Activated CD4-positive, alpha-beta T cell treated with anti-CD3 and anti-CD28 coated beads for 4 hours (primary cell): ENCODE data around the gene NFIX.
A peak's percentile ranks its signal among the peaks of the same experiment; 100 is the strongest.
"Not testable (repeated sequence)": the region's sequence is repeated elsewhere in the genome, so short reads cannot be mapped to it uniquely, and the experiment has no call there.

ENCODE experiments used
- DNase-seq, 2 donors: peaks; one replicate each; pipeline ENCODE4 v3.0.0-alpha.2; 2020

NFIX gene

DNA sequence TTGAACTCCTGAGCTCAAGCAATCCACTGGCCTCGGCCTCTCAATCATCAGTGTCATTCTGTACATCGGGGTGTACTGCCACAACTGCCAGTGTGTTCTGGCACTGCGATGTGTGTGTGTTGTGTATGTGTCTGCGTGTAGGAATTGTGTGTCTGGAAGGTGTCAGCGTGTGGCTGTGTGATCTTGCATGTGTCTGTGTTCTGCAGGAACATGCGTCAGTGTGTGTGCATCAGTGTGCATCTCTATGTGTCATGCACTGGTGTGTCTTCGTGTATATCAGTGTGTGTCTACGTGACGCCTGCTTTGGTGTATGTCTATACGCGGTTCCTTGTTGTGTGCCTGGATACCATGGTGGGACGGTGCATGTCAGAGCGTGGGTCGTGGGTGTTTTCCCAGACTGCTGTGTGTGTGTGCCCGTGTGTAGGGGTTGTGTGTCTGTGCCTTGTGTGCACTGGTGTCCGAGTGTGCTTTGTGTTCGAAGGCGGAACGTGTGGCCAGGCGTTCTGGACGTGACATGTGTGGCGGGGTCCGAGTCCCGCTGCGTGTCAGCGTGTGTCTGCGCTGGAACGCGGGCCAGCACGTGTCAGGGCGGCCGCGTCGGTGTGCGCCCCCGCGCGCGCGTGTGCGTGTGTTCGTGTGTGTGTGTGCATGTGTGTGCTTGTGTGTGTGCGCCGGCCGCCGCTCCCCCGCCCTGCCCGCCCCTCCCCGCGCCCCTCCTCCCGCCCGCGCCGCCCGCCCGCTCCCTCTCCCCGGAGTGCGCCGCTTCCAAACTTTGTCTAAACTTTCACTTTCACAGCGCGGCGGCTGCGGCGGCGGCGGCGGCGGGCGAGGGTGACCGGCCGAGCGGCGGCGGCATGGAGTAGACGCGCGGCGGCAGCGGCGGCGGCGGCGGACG, at the start of gene NFIX:
NFIX (plus strand) TSS at position 775 of the 895 bp plus-strand sequence. CDS start 363 bp downstream, outside the sequence.
- peak; percentile 69 to 71 for DNase-seq

DNA sequence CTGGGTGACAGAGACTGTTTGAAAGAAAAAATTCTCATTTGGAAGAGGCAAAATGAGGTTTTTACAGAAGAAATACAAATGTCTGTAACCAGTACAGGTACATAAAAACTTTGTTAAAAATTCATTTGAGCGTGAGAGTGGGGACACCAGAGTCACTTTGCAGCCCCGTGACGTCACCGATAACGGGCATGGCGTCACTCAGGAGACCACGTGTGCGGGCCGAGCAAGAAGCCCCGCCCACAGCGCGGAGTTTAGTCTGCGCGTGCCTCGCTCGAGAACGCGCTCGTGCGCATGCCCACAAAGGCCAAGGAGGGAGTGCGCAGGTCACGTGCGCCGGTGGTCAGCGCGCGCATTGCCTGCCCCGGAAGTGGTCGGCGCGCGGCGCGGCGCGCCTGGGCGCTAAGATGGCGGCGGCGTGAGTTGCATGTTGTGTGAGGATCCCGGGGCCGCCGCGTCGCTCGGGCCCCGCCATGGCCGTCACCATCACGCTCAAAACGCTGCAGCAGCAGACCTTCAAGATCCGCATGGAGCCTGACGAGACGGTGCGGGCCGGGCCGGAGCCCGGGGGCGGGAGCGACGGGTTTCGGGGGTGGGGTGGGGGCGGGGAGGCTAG, 49.7 kb upstream of the NFIX start, which contains the start of gene RAD23A:
RAD23A (plus strand) TSS at position 384 of the 613 bp plus-strand sequence; CDS start at position 471, 87 bp downstream.
- DNase-seq, result peak; percentile 99

DNA sequence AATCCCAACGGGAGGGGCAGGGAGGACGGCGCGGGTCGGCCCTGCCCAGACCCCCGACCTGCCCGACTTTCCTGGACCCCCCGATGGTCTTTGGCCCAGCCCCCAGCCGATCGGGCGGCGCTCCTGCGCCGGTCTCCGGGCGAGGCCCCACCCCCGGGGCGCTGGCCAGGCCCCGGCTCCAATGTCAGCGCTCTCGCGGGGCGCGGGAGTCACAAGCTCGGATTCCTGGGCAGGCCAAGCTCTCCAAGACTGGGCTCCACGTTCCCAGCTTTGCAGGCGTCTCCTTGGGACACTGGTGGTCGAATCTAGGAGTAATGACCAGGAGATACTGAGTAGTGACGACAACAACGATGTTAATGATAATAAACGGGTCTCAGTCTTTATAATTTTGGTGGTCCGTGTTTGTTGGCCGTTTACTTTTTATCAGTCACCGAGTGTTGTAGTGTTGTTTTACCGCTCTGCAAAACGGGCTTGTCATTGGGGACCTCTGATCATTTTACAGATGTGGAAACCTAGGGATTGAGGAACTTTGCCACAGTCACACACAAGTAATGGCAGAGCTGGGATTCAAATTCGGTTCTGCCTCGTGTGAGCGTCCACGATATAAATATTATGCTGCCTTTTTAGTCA, 49.1 kb upstream of the NFIX start:
- DNase-seq, result peak; percentile 36 to 53

DNA sequence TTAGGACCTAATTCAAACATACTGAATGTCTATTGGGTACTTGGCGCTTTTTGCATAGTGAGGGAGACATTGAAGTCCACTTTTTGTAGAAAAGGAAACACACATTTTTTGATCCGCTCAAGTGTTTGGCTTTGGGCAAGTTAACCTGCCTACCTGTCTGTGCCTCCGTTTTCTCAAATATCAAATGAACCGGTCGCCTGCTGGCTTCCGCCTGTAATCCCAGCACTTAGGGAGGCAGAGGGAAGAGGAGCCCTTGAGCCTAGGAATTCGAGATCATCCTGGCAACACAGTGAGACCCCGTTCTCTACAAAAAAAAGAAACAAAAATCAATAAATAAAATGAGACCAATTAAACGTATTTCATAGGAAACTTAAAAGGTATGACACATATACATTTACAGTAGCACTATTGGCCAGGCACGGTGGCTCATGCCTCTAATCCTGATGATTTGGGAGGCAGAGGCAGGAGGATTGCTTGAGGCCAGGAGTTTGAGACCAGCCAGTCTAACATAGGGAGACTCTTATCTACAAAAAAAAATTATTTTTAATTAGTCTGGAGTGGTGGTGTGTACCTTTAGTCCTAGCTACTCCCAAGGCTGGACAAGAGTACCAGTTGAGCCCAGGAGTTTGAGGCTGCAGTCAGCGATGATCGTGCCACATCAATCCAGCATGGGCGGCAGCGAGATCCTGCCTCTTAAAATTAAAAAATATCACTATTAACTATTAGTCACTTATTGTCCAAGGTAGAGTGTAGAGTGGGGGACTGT, 48.4 kb upstream of the NFIX start:
- no peak for DNase-seq

DNA sequence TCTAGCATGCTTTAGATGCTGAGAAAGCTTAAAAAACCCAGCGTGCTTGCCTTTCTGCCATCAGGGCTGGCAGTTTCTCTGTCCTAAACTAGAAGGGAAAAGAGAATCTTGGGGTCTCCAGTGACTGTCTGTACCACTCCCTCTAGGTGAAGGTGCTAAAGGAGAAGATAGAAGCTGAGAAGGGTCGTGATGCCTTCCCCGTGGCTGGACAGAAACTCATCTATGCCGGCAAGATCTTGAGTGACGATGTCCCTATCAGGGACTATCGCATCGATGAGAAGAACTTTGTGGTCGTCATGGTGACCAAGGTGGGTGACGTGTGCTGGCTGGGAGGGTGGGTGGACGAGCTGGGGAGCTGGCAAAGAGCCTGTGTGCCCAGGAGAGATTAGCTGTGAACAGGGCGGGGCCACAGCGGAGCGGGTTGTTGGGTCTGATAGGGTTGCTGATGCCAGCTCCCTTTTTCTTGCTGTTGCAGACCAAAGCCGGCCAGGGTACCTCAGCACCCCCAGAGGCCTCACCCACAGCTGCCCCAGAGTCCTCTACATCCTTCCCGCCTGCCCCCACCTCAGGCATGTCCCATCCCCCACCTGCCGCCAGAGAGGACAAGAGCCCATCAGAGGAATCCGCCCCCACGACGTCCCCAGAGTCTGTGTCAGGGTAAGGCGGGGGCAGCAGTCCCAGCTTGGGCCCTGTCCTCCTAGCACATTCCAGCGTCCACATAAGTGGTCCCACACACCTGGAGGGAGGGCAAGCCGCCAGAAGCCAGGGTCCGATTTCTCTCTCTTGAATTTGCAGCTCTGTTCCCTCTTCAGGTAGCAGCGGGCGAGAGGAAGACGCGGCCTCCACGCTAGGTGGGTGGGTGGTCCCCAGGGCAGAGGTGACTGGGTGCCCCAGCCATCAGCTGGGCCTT, 47.3 kb upstream of the NFIX start:
- DNase-seq, result no peak

DNA sequence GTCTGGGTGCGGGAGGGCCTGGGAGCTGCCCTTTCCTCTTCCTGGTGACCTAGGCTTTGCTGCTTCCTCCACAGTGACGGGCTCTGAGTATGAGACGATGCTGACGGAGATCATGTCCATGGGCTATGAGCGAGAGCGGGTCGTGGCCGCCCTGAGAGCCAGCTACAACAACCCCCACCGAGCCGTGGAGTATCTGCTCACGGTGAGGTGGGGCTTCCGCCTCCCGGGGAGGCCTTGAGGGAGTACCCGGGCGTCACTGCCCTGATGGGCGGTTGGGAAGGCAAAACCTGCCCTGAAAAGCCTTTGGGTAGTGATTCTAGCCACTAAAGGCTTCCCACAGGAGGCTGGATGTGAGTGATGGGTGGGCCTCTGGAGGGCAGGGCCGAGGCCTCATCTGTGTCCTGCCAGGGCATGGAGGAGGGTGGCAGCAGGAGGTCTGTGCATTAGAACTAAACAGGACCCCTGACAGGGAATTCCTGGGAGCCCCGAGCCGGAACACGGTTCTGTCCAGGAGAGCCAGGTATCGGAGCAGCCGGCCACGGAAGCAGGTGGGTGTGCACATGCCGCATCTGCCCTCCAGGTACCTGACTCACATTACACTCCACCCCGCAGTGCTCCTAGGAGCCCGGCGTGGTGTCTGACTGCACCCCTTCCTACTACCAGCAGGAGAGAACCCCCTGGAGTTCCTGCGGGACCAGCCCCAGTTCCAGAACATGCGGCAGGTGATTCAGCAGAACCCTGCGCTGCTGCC, 46.5 kb upstream of the NFIX start:
- no peak for DNase-seq

DNA sequence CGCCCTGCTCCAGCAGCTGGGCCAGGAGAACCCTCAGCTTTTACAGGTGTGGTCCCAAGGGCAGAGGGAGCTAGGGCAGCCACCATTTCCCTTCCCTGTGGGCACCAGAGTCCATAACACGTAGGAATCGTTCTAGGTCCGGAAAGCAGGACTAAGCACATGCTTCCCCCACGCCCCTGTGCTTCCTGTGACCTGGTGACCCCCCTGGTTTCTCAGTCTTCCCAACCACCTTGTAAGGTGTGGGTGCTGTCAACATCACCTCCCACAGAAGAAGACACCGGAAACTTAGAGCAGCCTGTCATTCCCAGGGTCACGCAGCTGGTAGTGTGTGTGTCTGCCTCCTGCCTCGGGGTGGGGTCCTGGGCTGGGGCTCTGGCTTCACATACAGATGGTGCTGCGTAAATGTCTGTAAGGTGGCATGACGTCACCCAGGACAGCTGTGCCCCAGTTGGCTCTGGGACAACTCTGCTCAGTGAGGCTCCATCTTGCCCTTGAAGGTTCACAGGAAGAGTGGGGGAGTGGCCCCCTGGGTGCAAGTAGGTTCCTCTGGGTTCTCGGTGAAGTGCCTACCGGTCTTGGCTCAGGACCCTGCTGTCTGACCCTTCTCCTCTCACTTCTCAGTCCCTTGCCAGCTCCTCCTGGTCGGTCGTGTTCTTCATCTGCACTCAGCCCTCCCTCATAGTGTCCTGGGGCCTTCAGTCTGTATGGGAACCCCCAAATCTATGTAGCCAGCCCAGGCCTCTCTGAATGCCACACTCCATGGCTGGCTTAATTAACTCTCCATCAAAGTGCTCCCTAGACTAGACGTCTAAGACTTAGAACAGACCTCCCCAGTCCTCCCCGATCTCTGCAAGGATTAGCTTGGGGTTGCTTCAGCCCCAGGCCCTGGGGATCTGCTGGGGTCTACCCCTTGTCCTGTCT, 45.7 kb upstream of the NFIX start:
- no peak for DNase-seq

DNA sequence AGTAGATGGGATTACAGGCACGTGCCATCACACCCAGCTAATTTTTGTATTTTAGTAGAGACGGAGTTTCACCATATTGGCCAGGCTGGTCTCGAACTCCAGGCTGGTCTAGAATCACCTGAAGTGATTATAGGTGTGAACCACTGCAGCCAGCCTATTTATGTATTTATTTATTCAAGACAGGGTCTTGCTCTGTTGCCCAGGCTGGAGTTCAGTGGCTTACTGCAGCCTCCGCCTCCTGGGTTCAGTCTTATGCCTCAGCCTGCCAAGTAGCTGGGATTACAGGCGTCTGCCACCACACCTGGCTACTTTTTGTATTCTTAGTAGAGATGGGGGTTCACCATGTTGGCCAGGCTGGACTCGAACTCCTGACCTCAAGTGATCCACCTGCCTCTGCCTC, 43.2 kb upstream of the NFIX start:
- not testable (repeated sequence) for DNase-seq

DNA sequence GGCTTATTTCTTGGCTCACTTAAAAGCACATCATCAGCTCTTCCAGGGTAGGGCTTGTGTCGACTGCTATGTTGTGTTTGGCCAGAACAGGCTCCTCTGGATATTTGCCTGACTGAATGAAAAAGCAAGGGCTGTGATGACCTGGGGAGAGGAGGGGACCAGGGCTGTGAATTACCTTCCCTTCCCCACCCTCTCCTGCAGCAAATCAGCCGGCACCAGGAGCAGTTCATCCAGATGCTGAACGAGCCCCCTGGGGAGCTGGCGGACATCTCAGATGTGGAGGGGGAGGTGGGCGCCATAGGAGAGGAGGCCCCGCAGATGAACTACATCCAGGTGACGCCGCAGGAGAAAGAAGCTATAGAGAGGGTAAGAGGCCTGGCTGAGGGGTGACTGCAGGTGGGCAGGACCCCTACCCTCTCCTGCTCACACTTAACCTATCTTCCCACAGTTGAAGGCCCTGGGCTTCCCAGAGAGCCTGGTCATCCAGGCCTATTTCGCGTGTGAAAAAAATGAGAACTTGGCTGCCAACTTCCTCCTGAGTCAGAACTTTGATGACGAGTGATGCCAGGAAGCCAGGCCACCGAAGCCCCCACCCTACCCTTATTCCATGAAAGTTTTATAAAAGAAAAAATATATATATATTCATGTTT, 42.7 kb upstream of the NFIX start:
- DNase-seq, result no peak

DNA sequence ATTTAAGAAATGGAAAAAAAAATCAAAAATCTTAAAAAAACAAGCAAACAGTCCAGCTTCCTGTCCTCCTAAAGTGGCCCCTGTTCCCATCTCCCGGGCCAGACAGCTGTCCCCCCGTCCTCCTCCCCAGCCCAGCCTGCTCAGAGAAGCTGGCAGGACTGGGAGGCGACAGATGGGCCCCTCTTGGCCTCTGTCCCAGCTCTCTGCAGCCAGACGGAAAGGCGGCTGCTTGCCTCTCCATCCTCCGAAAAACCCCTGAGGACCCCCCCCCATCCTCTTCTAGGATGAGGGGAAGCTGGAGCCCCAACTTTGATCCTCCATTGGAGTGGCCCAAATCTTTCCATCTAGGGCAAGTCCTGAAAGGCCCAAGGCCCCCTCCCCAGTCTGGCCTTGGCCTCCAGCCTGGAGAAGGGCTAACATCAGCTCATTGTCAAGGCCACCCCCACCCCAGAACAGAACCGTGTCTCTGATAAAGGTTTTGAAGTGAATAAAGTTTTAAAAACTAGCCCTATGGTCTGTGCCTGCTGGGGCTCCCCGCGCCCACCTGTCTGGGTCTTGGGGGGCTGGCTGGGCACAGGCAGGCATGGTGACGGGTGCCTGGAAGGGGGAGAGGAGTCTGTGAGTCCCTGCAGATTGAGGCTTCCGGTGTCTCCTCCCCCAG, 42.0 kb upstream of the NFIX start:
- DNase-seq, result no peak

DNA sequence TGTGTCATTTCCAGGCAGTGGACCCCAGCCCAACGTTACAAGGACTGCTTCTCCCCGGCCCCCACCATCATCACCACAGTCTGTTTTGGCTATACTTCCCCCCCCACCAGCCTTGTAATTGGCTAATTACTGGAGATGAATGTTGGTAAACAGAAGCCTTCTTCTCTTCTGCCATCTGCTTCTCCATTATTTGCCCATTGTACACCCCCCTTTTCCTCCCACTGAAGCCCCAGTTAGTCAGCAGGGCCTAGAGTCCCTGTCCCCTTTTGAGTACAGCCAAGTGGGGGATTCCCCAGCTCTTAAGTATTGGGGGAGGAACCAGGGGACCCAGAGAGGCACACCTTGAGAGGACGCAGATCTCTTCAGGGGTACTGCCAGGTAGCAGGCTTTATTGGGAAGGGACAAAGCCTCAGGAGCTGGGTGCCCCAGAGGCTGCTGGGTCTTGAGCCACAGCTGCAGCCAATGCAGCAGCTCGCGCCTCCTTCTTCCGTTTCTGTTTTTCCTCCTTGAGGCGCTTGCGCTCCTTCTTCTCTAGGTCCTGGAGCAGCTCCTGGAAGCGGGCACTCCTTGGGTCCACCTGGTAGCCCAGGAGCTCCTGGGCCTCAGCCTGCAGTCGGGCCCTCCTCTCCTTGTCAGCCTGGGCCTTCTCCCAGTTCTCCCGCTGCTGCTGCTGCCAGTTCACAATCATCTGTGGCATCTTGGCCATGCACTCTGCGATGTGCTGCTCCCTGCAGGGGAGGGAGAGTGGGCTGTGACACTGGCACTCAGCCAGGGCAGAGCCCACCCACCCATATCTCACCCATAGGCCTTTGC, 41.3 kb upstream of the NFIX start:
- no peak for DNase-seq

DNA sequence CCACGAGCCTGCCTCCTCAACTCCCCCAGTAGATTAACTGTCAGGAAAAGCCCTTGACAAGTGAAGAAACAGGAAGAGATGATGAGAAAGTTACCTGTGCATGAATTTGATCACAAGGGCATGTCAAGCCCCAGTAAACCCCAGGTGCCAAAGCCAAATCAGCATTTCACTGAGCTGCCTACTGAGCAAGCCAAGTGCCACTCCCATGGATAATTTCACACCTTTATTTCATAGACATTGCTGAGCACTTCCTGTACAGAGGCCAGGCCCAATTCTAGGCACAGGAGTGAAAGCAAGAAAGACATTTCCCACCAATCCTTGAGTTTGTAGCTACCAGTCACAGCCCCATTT, 40.7 kb upstream of the NFIX start:
- DNase-seq, result no peak

DNA sequence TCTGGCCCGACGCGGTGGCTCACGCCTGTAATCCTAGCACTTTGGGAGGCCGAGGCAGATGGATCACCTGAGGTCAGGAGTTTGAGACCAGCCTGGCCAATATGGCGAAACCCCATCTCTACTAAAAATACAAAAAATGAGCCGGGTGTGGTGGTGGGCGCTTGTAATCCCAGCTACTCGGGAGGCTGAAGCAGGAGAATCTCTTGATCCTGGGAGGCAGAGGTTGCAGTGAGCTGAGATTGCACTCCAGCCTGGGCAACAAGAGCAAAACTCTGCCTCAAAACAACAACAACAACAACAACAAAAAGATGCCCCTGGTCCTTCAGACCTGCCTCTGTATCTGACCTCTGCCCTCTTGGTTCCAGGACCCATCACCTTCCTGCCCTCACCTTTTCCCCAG, 39.7 kb upstream of the NFIX start:
- DNase-seq, result not testable (repeated sequence)

DNA sequence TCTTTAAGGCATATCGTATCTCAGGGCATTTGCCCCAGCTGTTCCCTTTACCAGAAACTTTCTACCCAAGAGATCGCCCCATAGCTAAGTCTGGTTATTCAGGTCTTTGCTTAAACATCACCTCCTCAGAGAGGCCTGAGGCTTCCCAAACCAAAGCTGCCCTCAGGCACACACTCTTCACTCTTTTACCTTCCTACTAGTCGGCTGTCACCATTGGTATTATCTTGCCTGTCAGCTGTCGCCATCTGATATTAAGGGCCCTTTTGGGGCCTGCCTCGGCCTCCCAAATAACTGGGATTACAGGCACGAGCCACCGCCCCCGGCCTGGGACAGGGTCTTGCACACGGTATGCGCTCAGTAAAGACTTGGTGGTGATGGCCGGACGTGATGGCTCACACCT, 39.3 kb upstream of the NFIX start:
- DNase-seq, result no peak

DNA sequence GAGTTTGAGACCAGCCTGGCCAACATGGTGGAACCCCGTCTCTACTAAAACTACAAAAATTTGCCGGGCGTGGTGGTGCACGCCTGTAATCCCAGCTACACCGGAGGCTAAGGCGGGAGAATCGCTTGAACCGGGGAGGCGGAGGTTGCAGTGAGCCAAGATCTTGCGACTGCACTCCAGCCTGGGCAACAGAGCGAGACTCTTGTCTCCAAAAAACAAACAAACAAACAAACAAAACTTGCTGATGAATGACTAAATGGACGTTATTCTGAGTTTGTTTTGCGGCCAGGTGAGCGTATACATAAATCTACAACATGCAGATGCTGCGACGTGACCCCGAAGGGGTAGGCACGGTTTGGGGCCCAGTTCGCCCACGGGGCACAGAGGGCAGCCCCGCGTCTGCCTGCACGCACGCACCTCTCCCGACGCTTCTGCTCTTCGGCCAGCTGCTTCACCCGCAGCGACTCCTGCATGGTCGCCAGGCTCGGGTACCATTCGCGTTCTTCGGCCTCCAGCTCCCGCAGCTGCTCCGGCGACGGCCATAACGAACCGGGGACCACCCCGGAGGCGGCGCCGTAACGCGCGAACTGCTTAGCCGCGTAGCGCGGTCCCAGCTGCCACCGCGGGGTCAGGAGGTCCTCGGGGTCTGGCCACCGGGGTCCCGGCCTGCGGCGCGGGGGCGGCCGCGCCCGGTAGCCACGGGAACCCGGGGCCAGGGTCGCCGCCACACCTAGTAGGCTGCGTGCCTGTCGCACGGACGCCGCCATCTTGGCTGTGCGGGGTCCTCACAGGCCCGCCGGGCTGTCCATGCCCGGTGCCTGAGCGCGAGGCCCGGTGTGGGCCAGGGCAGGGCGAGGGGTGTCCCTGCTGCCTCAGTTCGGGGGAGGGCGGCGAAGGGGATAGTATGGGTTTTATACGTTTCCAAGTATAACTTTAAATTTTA, 38.6 kb upstream of the NFIX start, which contains the start of gene GADD45GIP1:
GADD45GIP1 (minus strand) TSS at position 778 of the 943 bp plus-strand sequence; CDS start at position 767, 11 bp downstream.
- peak; percentile 82 to 84 for DNase-seq

DNA sequence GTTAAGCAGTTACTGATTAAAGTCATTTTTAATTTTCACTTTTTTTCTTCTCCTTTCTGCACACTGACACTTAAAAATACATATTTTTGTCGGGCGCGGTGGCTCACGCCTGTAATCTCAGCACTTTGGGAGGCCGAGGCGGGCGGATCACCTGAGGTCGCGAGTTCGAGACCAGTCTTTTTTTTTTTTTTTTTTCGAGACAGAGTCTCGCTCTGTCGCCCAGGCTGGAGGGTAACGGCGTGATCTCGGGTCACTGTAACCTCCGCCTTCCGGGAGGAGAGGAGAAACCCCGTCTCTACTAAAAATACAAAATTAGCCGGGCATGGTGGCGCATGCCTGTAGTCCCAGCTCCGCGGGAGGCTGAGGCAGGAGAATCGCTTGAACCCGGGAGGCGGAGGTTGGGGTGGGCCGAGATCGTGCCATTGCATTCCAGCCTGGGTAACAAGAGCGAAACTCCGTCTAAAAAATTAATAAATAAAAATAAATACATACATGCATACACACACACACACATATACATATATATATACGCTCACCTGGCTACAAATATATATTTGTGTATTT, 37.8 kb upstream of the NFIX start:
- DNase-seq, result not testable (repeated sequence)
